Activated CD8-positive, alpha-beta memory T cell treated with anti-CD3 and anti-CD28 coated beads, Interleukin-2, amount 10 ng/mL, durations not matched to agents 7 days and 5 days (primary cell): ENCODE results near the gene CFAP74. TPM values are rescaled to one million over a fixed set of nuclear protein-coding genes. Genes with fewer than 3 reads are reported as not detected.

Source experiments
- ATAC-seq: fragments of 150-1000 bp; cut with Tn5 transposase; one replicate; pipeline ENCODE4 v1.10.0; 2021; ENCODE audit warnings: moderate library complexity
- CTCF ChIA-PET: fragments of 350-600 bp; sonication (Branson Sonifier 250); formaldehyde crosslinking; loops from one replicate; lab custom pipeline; 2021; ENCODE audit warnings: antibody characterized with exemption; lab: Charles Lee
- DNase-seq: peaks from one replicate; pipeline ENCODE4 v3.0.0-alpha.2; 2020
- H3K27ac Mint-ChIP-seq: one replicate; pipeline ENCODE4 v1.8.0; 2021; ENCODE audit warnings: mild to moderate bottlenecking, mixed read lengths
- H3K27me3 Mint-ChIP-seq: one replicate; pipeline ENCODE4 v1.8.0; 2021; ENCODE audit warnings: mixed read lengths
- H3K36me3 Mint-ChIP-seq: one replicate; pipeline ENCODE4 v1.8.0; 2021; ENCODE audit warnings: mild to moderate bottlenecking, mixed read lengths
- H3K4me1 Mint-ChIP-seq: one replicate; pipeline ENCODE4 v1.8.0; 2021; ENCODE audit warnings: mixed read lengths
- H3K4me3 Mint-ChIP-seq: one replicate; pipeline ENCODE4 v1.8.0; 2021; ENCODE audit warnings: mild to moderate bottlenecking, moderate library complexity, mixed read lengths
- H3K9me3 Mint-ChIP-seq: one replicate; pipeline ENCODE4 v1.8.0; 2022; ENCODE audit warnings: low read depth, mixed read lengths
- total RNA-seq, 2 experiments: library from RNA; stranded (reverse); gene quantifications; one replicate each; pipeline ENCODE4 v1.2.3, GENCODE V29; 2021

CFAP74 gene
- total RNA-seq, 2 experiments from 2014 or later: not detected

GRCh38 chr1:1960480-1961196 is 42.9 kb downstream of the CFAP74 start:
- ATAC-seq: no peak
- Mint-ChIP-seq H3K9me3 (no peaks in the 10 kb centered on the region), H3K4me1 (peaks cover 2% of the 10 kb centered on the region), H3K27ac (no peak overlapping the region), H3K36me3 (no peaks in the 10 kb centered on the region), H3K27me3 (peaks cover 12% of the 10 kb centered on the region), H3K4me3 (no peak overlapping the region)
- DNase-seq: no peak
- CTCF ChIA-PET: interaction anchor here (0.7 to 6.3 kb wide), 6 partner anchors 19 to 214 kb away, joined by 3 to 84 read pairs (median 4); no protein-coding TSS in a partner anchor

- no peak overlapping the region for H3K4me3 Mint-ChIP-seq
- peaks cover 12% of the 10 kb centered on the region for H3K27me3 Mint-ChIP-seq
- DNase-seq (peak; percentile 78), ATAC-seq (peak; percentile 83)
- peaks cover under 1% of the 10 kb centered on the region for H3K9me3 Mint-ChIP-seq
- H3K27ac Mint-ChIP-seq: no peak overlapping the region
- CTCF ChIA-PET: interaction anchor here (0.7 to 6.3 kb wide), 7 partner anchors 19 to 214 kb away, joined by 3 to 84 read pairs (median 3); no protein-coding TSS in a partner anchor
- H3K4me1 Mint-ChIP-seq: peaks cover 2% of the 10 kb centered on the region
- H3K36me3 Mint-ChIP-seq: peaks cover under 1% of the 10 kb centered on the region
Measured at GRCh38 chr1:1959840-1960479, 43.6 kb downstream of the CFAP74 start.

GRCh38 chr1:1959459-1959839 is 44.1 kb downstream of the CFAP74 start:
- ATAC-seq (no peak), DNase-seq (no peak)
- Mint-ChIP-seq H3K27ac (no peak overlapping the region), H3K36me3 (peaks cover 1% of the 10 kb centered on the region), H3K4me3 (no peak overlapping the region), H3K27me3 (peaks cover 12% of the 10 kb centered on the region), H3K9me3 (peaks cover 4% of the 10 kb centered on the region), H3K4me1 (peaks cover 2% of the 10 kb centered on the region)
- CTCF ChIA-PET: interaction anchor here (1.1 to 6.3 kb wide), 4 partner anchors 10 to 215 kb away, joined by 3 to 84 read pairs (median 4); no protein-coding TSS in a partner anchor

- Mint-ChIP-seq H3K4me3 (no peak overlapping the region), H3K4me1 (peaks cover 2% of the 10 kb centered on the region), H3K27me3 (peaks cover 12% of the 10 kb centered on the region), H3K36me3 (peaks cover 1% of the 10 kb centered on the region), H3K27ac (no peak overlapping the region), H3K9me3 (peaks cover 4% of the 10 kb centered on the region)
- DNase-seq (no peak), ATAC-seq (no peak)
- CTCF ChIA-PET: interaction anchor here (1.5 to 6.3 kb wide), 3 partner anchors 11 to 87 kb away, joined by 3 to 84 read pairs (median 3); no protein-coding TSS in a partner anchor
Measured at GRCh38 chr1:1958071-1958541, 45.5 kb downstream of the CFAP74 start.

- peaks cover 1% of the 10 kb centered on the region for H3K36me3 Mint-ChIP-seq
- no peak for ATAC-seq
- H3K27me3 Mint-ChIP-seq: peaks cover 12% of the 10 kb centered on the region
- H3K4me3 Mint-ChIP-seq: no peak overlapping the region
- H3K27ac Mint-ChIP-seq: no peak overlapping the region
- peaks cover 2% of the 10 kb centered on the region for H3K4me1 Mint-ChIP-seq
- DNase-seq: no peak
- peaks cover 4% of the 10 kb centered on the region for H3K9me3 Mint-ChIP-seq
- CTCF ChIA-PET: interaction anchor here (1.7 kb wide), 1 partner anchor 17 kb away, joined by 3 read pairs; no protein-coding TSS in a partner anchor
Measured at GRCh38 chr1:1957533-1957961, 46.0 kb downstream of the CFAP74 start.

- Mint-ChIP-seq H3K27me3 (peaks cover 14% of the 10 kb centered on the region), H3K4me3 (no peak overlapping the region), H3K36me3 (peaks cover 1% of the 10 kb centered on the region), H3K27ac (no peak overlapping the region), H3K4me1 (peaks cover 2% of the 10 kb centered on the region), H3K9me3 (peaks cover 4% of the 10 kb centered on the region)
- CTCF ChIA-PET: interaction anchor here (1.0 kb wide), 1 partner anchor 88 kb away, joined by 3 read pairs; no protein-coding TSS in a partner anchor
- DNase-seq (no peak), ATAC-seq (no peak)
Measured at GRCh38 chr1:1956586-1957532, 46.7 kb downstream of the CFAP74 start.

- Mint-ChIP-seq H3K4me3 (no peak overlapping the region), H3K27ac (no peak overlapping the region), H3K36me3 (peaks cover 1% of the 10 kb centered on the region), H3K4me1 (peaks cover 2% of the 10 kb centered on the region), H3K9me3 (peaks cover 5% of the 10 kb centered on the region), H3K27me3 (peaks cover 10% of the 10 kb centered on the region)
- ATAC-seq (no peak), DNase-seq (no peak)
- CTCF ChIA-PET: interaction anchor here (1.0 kb wide), 1 partner anchor 88 kb away, joined by 3 read pairs; no protein-coding TSS in a partner anchor
Measured at GRCh38 chr1:1956101-1956500, 47.5 kb downstream of the CFAP74 start.

GRCh38 chr1:1955621-1956094 is 47.9 kb downstream of the CFAP74 start:
- H3K27me3 Mint-ChIP-seq: peaks cover 6% of the 10 kb centered on the region
- peaks cover 2% of the 10 kb centered on the region for H3K4me1 Mint-ChIP-seq
- CTCF ChIA-PET: interaction anchor here (1.0 kb wide), 1 partner anchor 89 kb away, joined by 3 read pairs; no protein-coding TSS in a partner anchor
- no peak overlapping the region for H3K27ac Mint-ChIP-seq
- H3K36me3 Mint-ChIP-seq: peaks cover 1% of the 10 kb centered on the region
- ATAC-seq (no peak), DNase-seq (no peak)
- H3K4me3 Mint-ChIP-seq: no peak overlapping the region
- H3K9me3 Mint-ChIP-seq: peaks cover 10% of the 10 kb centered on the region

GRCh38 chr1:1954831-1955441 is 48.6 kb downstream of the CFAP74 start:
- H3K27me3 Mint-ChIP-seq: peaks cover 3% of the 10 kb centered on the region
- ATAC-seq: no peak
- no peak overlapping the region for H3K4me3 Mint-ChIP-seq
- CTCF ChIA-PET: no interaction called here
- no peak overlapping the region for H3K27ac Mint-ChIP-seq
- H3K4me1 Mint-ChIP-seq: no peaks in the 10 kb centered on the region
- DNase-seq: no peak
- H3K36me3 Mint-ChIP-seq: peaks cover 1% of the 10 kb centered on the region
- peaks cover 11% of the 10 kb centered on the region for H3K9me3 Mint-ChIP-seq

- Mint-ChIP-seq H3K27me3 (peaks cover 3% of the 10 kb centered on the region), H3K27ac (no peak overlapping the region), H3K4me3 (no peak overlapping the region), H3K4me1 (no peaks in the 10 kb centered on the region), H3K9me3 (peaks cover 11% of the 10 kb centered on the region), H3K36me3 (peaks cover 1% of the 10 kb centered on the region)
- ATAC-seq (no peak), DNase-seq (no peak)
- CTCF ChIA-PET: no interaction called here
Measured at GRCh38 chr1:1954015-1954414, 49.6 kb downstream of the CFAP74 start.

- Mint-ChIP-seq H3K4me3 (no peak overlapping the region), H3K4me1 (no peaks in the 10 kb centered on the region), H3K9me3 (peaks cover 11% of the 10 kb centered on the region), H3K27ac (no peak overlapping the region), H3K27me3 (peaks cover 3% of the 10 kb centered on the region), H3K36me3 (peaks cover 1% of the 10 kb centered on the region)
- ATAC-seq: no peak
- CTCF ChIA-PET: no interaction called here
- DNase-seq: no peak
Measured at GRCh38 chr1:1950940-1951339, 52.6 kb downstream of the CFAP74 start.

- ATAC-seq (no peak), DNase-seq (no peak)
- Mint-ChIP-seq H3K9me3 (peaks cover 7% of the 10 kb centered on the region), H3K27me3 (peaks cover 3% of the 10 kb centered on the region), H3K4me3 (no peak overlapping the region), H3K36me3 (no peaks in the 10 kb centered on the region), H3K4me1 (peaks cover 2% of the 10 kb centered on the region), H3K27ac (no peak overlapping the region)
- CTCF ChIA-PET: interaction anchor here (0.8 kb wide), 1 partner anchor 96 kb away, joined by 4 read pairs; no protein-coding TSS in a partner anchor
Measured at GRCh38 chr1:1948783-1949182, 54.8 kb downstream of the CFAP74 start.
